Astrocyte (in vitro differentiated cells and primary cell): Measurements from ENCODE around the gene B3GALNT2.

Experiments used
- CTCF ChIP-seq: IDR thresholded peaks from 2 replicates; pipeline ENCODE4 v1.5.1; 2011; ENCODE audit warnings: low read depth, mild to moderate bottlenecking, inconsistent platforms, low read length, moderate library complexity; ENCODE audit not compliant: insufficient read depth
- EZH2 ChIP-seq: IDR thresholded peaks from 2 replicates; pipeline ENCODE4 v1.6.1; 2012; ENCODE audit warnings: mild to moderate bottlenecking, low read length, inconsistent platforms; ENCODE audit not compliant: insufficient read depth

GRCh38 chr1:235516862-235517446 lies 12.7 kb upstream of the B3GALNT2 start:
- no peak for TF ChIP-seq CTCF
- TF ChIP-seq EZH2: no peak
